Mesendoderm (in vitro differentiated cells): ENCODE measurements around the gene ILKAP.
A peak's percentile ranks its signal among the peaks of the same experiment; 100 is the strongest.

Experiments used
- DNase-seq: peaks from one replicate; pipeline ENCODE4 v3.0.0; 2013
- H2AK5ac ChIP-seq: 2 replicates; pipeline ENCODE4 v1.6.1; 2013; ENCODE audit warnings: low read length, inconsistent platforms
- H2BK120ac ChIP-seq: 2 replicates; pipeline ENCODE4 v1.6.1; 2013; ENCODE audit warnings: low read depth, mild to moderate bottlenecking, low read length, moderate library complexity, mixed read lengths
- H2BK15ac ChIP-seq: replicated peaks from 2 replicates; pipeline ENCODE4 v1.6.1; 2013; ENCODE audit warnings: low read depth, mild to moderate bottlenecking, moderate library complexity
- H2BK5ac ChIP-seq: 2 replicates; pipeline ENCODE4 v1.6.1; 2013; ENCODE audit warnings: low read length, inconsistent platforms
- H3K18ac ChIP-seq: 2 replicates; pipeline ENCODE4 v1.6.1; 2013; ENCODE audit warnings: mild to moderate bottlenecking, low read length, mixed read lengths
- H3K23ac ChIP-seq: one replicate; pipeline ENCODE4 v1.6.1; 2013; ENCODE audit warnings: low read length
- H3K27ac ChIP-seq: 2 replicates; pipeline ENCODE4 v1.5.1; 2013; ENCODE audit warnings: low read depth, mild to moderate bottlenecking, inconsistent platforms, low read length, moderate library complexity
- H3K27me3 ChIP-seq: 2 replicates; pipeline ENCODE4 v1.6.1; 2013; ENCODE audit warnings: low read length, control low read depth, mild to moderate bottlenecking, inconsistent platforms; ENCODE audit not compliant: insufficient read depth, poor library complexity
- H3K36me3 ChIP-seq: 2 replicates; pipeline ENCODE4 v1.6.1; 2013; ENCODE audit warnings: low read length, inconsistent platforms; ENCODE audit not compliant: control insufficient read depth, insufficient read depth
- H3K4ac ChIP-seq: one replicate; pipeline ENCODE4 v1.6.1; 2013; ENCODE audit warnings: low read depth, mild to moderate bottlenecking, low read length, moderate library complexity
- H3K4me1 ChIP-seq: 2 replicates; pipeline ENCODE4 v1.6.1; 2013; ENCODE audit warnings: low read depth, low read length, inconsistent platforms; ENCODE audit not compliant: control insufficient read depth
- H3K4me2 ChIP-seq: 2 replicates; pipeline ENCODE4 v1.6.1; 2013; ENCODE audit warnings: low read length
- H3K4me3 ChIP-seq: 2 replicates; pipeline ENCODE4 v1.5.1; 2013; ENCODE audit warnings: mild to moderate bottlenecking, low read length
- H3K56ac ChIP-seq: one replicate; pipeline ENCODE4 v1.6.1; 2013; ENCODE audit warnings: low read length
- H3K79me1 ChIP-seq: 2 replicates; pipeline ENCODE4 v1.6.1; 2013; ENCODE audit warnings: low read length, inconsistent platforms
- H3K79me2 ChIP-seq: 2 replicates; pipeline ENCODE4 v1.6.1; 2013; ENCODE audit warnings: mild to moderate bottlenecking, low read length; ENCODE audit not compliant: control insufficient read depth, insufficient read depth
- H3K9ac ChIP-seq: 2 replicates; pipeline ENCODE4 v1.6.1; 2013; ENCODE audit warnings: low read length, inconsistent platforms
- H4K5ac ChIP-seq: one replicate; pipeline ENCODE4 v1.6.1; 2013; ENCODE audit warnings: low read length
- H4K8ac ChIP-seq: one replicate; pipeline ENCODE4 v1.6.1; 2013; ENCODE audit warnings: low read depth, mild to moderate bottlenecking, control low read depth, low read length, moderate library complexity
- WGBS: extraction: QIAGEN DNeasy Blood & Tissue Kit; methylation state at CpG from one replicate; pipeline ENCODE4 v1.1.7; 2013; ENCODE audit warnings: low lambda C conversion rate, missing lambda C conversion rate; ENCODE audit not compliant: insufficient coverage; ENCODE audit errors: extremely low coverage; 5-methylcytosine and 5-hydroxymethylcytosine counted together

ILKAP gene

GRCh38 chr2:238155051-238155760 is 48.3 kb downstream of the ILKAP start:
- H2BK15ac ChIP-seq: no peak overlapping the region
- DNase-seq: peak; percentile 52
- no peak overlapping the region for H3K4ac ChIP-seq
- no peak overlapping the region for H2AK5ac ChIP-seq
- H4K5ac ChIP-seq: no peak overlapping the region
- no peak overlapping the region for H3K23ac ChIP-seq
- H3K4me1 ChIP-seq: no peaks in the 10 kb centered on the region
- H3K9ac ChIP-seq: no peak overlapping the region
- H3K27me3 ChIP-seq: peaks cover 3% of the 10 kb centered on the region
- WGBS: no CpG with 5 or more reads among the region's 19 CpGs
- no peak overlapping the region for H3K18ac ChIP-seq
- H2BK5ac ChIP-seq: no peak overlapping the region
- H3K79me1 ChIP-seq: no peaks in the 10 kb centered on the region
- no peak overlapping the region for H3K4me2 ChIP-seq
- no peak overlapping the region for H3K27ac ChIP-seq
- no peaks in the 10 kb centered on the region for H3K36me3 ChIP-seq
- no peak overlapping the region for H4K8ac ChIP-seq
- no peak overlapping the region for H3K56ac ChIP-seq
- no peak overlapping the region for H3K4me3 ChIP-seq
- no peaks in the 10 kb centered on the region for H3K79me2 ChIP-seq
- no peak overlapping the region for H2BK120ac ChIP-seq

- Histone ChIP-seq H3K23ac (no peak overlapping the region), H3K79me2 (no peaks in the 10 kb centered on the region), H2AK5ac (no peak overlapping the region), H4K5ac (no peak overlapping the region), H4K8ac (no peak overlapping the region), H3K27ac (no peak overlapping the region), H2BK5ac (no peak overlapping the region), H3K18ac (no peak overlapping the region), H3K4me1 (no peaks in the 10 kb centered on the region), H2BK15ac (no peak overlapping the region), H3K9ac (no peak overlapping the region), H3K36me3 (no peaks in the 10 kb centered on the region), H2BK120ac (no peak overlapping the region), H3K4me2 (no peak overlapping the region), H3K56ac (no peak overlapping the region), H3K4ac (no peak overlapping the region), H3K4me3 (no peak overlapping the region), H3K79me1 (no peaks in the 10 kb centered on the region), H3K27me3 (peaks cover 3% of the 10 kb centered on the region)
- no peak for DNase-seq
- no CpG with 5 or more reads among the region's 10 CpGs for WGBS
These were observed 48.9 kb downstream of the ILKAP start for GRCh38 chr2:238154570-238154969.

- Histone ChIP-seq H2AK5ac (no peak overlapping the region), H3K4ac (no peak overlapping the region), H2BK15ac (no peak overlapping the region), H4K5ac (no peak overlapping the region), H3K4me1 (no peaks in the 10 kb centered on the region), H3K36me3 (no peaks in the 10 kb centered on the region), H3K56ac (no peak overlapping the region), H4K8ac (no peak overlapping the region), H2BK120ac (no peak overlapping the region), H3K27me3 (no peaks in the 10 kb centered on the region), H3K4me2 (no peak overlapping the region), H3K23ac (no peak overlapping the region), H3K4me3 (no peak overlapping the region), H3K79me1 (no peaks in the 10 kb centered on the region), H3K9ac (no peak overlapping the region), H3K79me2 (no peaks in the 10 kb centered on the region), H3K18ac (no peak overlapping the region), H2BK5ac (no peak overlapping the region), H3K27ac (no peak overlapping the region)
- no CpG with 5 or more reads among the region's 22 CpGs for WGBS
- no peak for DNase-seq
These were observed 50.5 kb downstream of the ILKAP start for GRCh38 chr2:238152771-238153688.

- WGBS: no CpG with 5 or more reads among the region's 16 CpGs
- no peak overlapping the region for H2BK15ac ChIP-seq
- H3K56ac ChIP-seq: peak overlapping the region; percentile 56
- no peaks in the 10 kb centered on the region for H3K27me3 ChIP-seq
- H3K79me1 ChIP-seq: no peaks in the 10 kb centered on the region
- no peak overlapping the region for H4K8ac ChIP-seq
- no peaks in the 10 kb centered on the region for H3K4me1 ChIP-seq
- no peak overlapping the region for H3K9ac ChIP-seq
- no peak overlapping the region for H3K4ac ChIP-seq
- DNase-seq: peak; percentile 37
- H3K4me3 ChIP-seq: no peak overlapping the region
- no peak overlapping the region for H3K4me2 ChIP-seq
- H3K18ac ChIP-seq: no peak overlapping the region
- no peak overlapping the region for H2BK120ac ChIP-seq
- no peak overlapping the region for H4K5ac ChIP-seq
- no peak overlapping the region for H3K23ac ChIP-seq
- no peak overlapping the region for H3K27ac ChIP-seq
- H3K79me2 ChIP-seq: no peaks in the 10 kb centered on the region
- H2BK5ac ChIP-seq: no peak overlapping the region
- H3K36me3 ChIP-seq: no peaks in the 10 kb centered on the region
- H2AK5ac ChIP-seq: no peak overlapping the region
These were observed 51.8 kb downstream of the ILKAP start for GRCh38 chr2:238151628-238152235.

- H4K8ac ChIP-seq: no peak overlapping the region
- no peak overlapping the region for H3K9ac ChIP-seq
- no peaks in the 10 kb centered on the region for H3K4me1 ChIP-seq
- no peak overlapping the region for H3K18ac ChIP-seq
- no peaks in the 10 kb centered on the region for H3K27me3 ChIP-seq
- H3K56ac ChIP-seq: no peak overlapping the region
- H3K4ac ChIP-seq: no peak overlapping the region
- H3K36me3 ChIP-seq: no peaks in the 10 kb centered on the region
- no peak overlapping the region for H2AK5ac ChIP-seq
- no peak overlapping the region for H2BK5ac ChIP-seq
- no peak overlapping the region for H3K4me2 ChIP-seq
- WGBS: no CpG with 5 or more reads among the region's 13 CpGs
- no peak overlapping the region for H2BK120ac ChIP-seq
- no peak for DNase-seq
- H4K5ac ChIP-seq: no peak overlapping the region
- H3K79me1 ChIP-seq: no peaks in the 10 kb centered on the region
- H3K23ac ChIP-seq: no peak overlapping the region
- H3K27ac ChIP-seq: no peak overlapping the region
- H3K4me3 ChIP-seq: no peak overlapping the region
- no peak overlapping the region for H2BK15ac ChIP-seq
- H3K79me2 ChIP-seq: no peaks in the 10 kb centered on the region
These were observed 52.3 kb downstream of the ILKAP start for GRCh38 chr2:238151205-238151604.
